K562 (cell line): ENCODE measurements around the gene KIFAP3. TPM values are rescaled to one million over a fixed set of nuclear protein-coding genes. Genes with fewer than 3 reads are reported as not detected.
"Not testable (repeated sequence)": the region's sequence is repeated elsewhere in the genome, so short reads cannot be mapped to it uniquely, and the experiment has no call there.

Experiments
- ATAC-seq: fragments of 200-7000 bp; cut with Tn5 transposase; 3 replicates; pipeline ENCODE4 v1.9.1; 2020; ENCODE audit warnings: moderate library complexity
- BruUV-seq: library from RNA; stranded (reverse); fragments of 400-500 nt; replicated peaks from 2 replicates; lab custom pipeline; 2021; lab: Mats Ljungman, UMichigan
- CTCF ChIA-PET: fragments of 300-600 bp; formaldehyde crosslinking; extraction: SDS; loops from one replicate; lab custom pipeline; 2021; ENCODE audit warnings: low intra/inter-chr PET ratio; lab: Yijun Ruan, JAX
- POLR2A ChIA-PET: fragments of 300-600, 350-650 bp; sonication (Branson Sonifier 250); formaldehyde crosslinking; extraction: SDS; loops from one replicate; lab custom pipeline; 2021; ENCODE audit warnings: antibody characterized with exemption, inconsistent platforms; lab: Yijun Ruan, JAX
- DNase-seq, 4 experiments: peaks; one replicate each; pipeline versions ENCODE4 v3.0.0 to v3.0.0-alpha.2; 2011 to 2018; ENCODE audit warnings: low spot score in 3 of 4, mixed read lengths in 3 of 4; ENCODE audit errors: extremely low read depth in 1 of 4
- FAIRE-seq: peaks from 2 replicates; lab custom pipeline; 2011; peaks lifted over from hg19 to GRCh38; lab: Jason Lieb, UNC
- H2AFZ ChIP-seq: 2 replicates; pipeline ENCODE4 v1.6.0; 2011; ENCODE audit warnings: low read depth, low read length, control low read depth, inconsistent platforms
- H3K27ac ChIP-seq: fragments of 200-600 bp; 3 replicates; pipeline ENCODE4 v1.8.0; 2011; ENCODE audit warnings: low read depth, mild to moderate bottlenecking, control low read depth, inconsistent platforms, low read length, moderate library complexity, mixed read lengths; ENCODE audit errors: extremely low read depth
- H3K27me3 ChIP-seq, 2 experiments: fragments of 300-600 bp in 1 of 2; 2 replicates in 1 of 2; 3 replicates in 1 of 2; pipeline versions ENCODE4 v1.6.0 to v1.8.0; 2011; ENCODE audit warnings: inconsistent platforms in 2 of 2, low read length in 2 of 2, mild to moderate bottlenecking in 1 of 2, mixed read lengths in 1 of 2, moderate library complexity in 1 of 2; ENCODE audit not compliant: control insufficient read depth in 2 of 2, insufficient read depth in 2 of 2
- H3K36me3 ChIP-seq: fragments of 300-600 bp; 3 replicates; pipeline ENCODE4 v1.8.0; 2011; ENCODE audit warnings: mild to moderate bottlenecking, low read length, inconsistent platforms; ENCODE audit not compliant: control insufficient read depth, insufficient read depth
- H3K4me1 ChIP-seq, 2 experiments: fragments of 200-600 bp in 1 of 2; replicated peaks in 1 of 2; 2 replicates in 1 of 2; 3 replicates in 1 of 2; pipeline versions ENCODE4 v1.5.1 to v1.8.0; 2011; ENCODE audit warnings: inconsistent platforms in 2 of 2, low read length in 2 of 2, mild to moderate bottlenecking in 1 of 2, mixed read lengths in 1 of 2, moderate library complexity in 1 of 2; ENCODE audit not compliant: control insufficient read depth in 2 of 2, insufficient read depth in 2 of 2
- H3K4me2 ChIP-seq: 2 replicates; pipeline ENCODE4 v1.6.1; 2011; ENCODE audit warnings: low read length, control low read depth, inconsistent platforms, mixed read lengths; ENCODE audit not compliant: insufficient read depth
- H3K4me3 ChIP-seq: fragments of 200-600 bp; sonication (generic), shearing (Covaris generic); 2 replicates; pipeline ENCODE4 v1.5.1; 2016; ENCODE audit warnings: control low read depth, inconsistent platforms
- H3K79me2 ChIP-seq: fragments of 200-600 bp; 3 replicates; pipeline ENCODE4 v1.8.0; 2011; ENCODE audit warnings: low read length, inconsistent platforms; ENCODE audit not compliant: control insufficient read depth, insufficient read depth
- H3K9ac ChIP-seq, 2 experiments: 2 replicates each; pipeline versions ENCODE4 v1.6.0 to v1.6.1; 2011; ENCODE audit warnings: low read depth in 2 of 2, low read length in 2 of 2, control low read depth in 1 of 2, inconsistent platforms in 1 of 2, mild to moderate bottlenecking in 1 of 2, mixed read lengths in 1 of 2; ENCODE audit not compliant: insufficient read depth in 1 of 2
- H3K9me1 ChIP-seq: one replicate; pipeline ENCODE4 v1.6.0; 2011; ENCODE audit warnings: inconsistent platforms, mild to moderate bottlenecking, low read length, moderate library complexity; ENCODE audit not compliant: control insufficient read depth, insufficient read depth
- H3K9me3 ChIP-seq: replicated peaks from 2 replicates; pipeline ENCODE4 v1.5.1; 2011; ENCODE audit warnings: low read depth, low read length, inconsistent platforms; ENCODE audit not compliant: control insufficient read depth, insufficient read depth
- H4K20me1 ChIP-seq: replicated peaks from 2 replicates; pipeline ENCODE4 v1.6.1; 2011; ENCODE audit warnings: low read length, inconsistent platforms, mixed read lengths; ENCODE audit not compliant: control insufficient read depth, insufficient read depth
- ILK ChIP-seq: fragments of 450-650 bp; IDR thresholded peaks from 2 replicates; pipeline ENCODE4 v1.6.1; 2016; ENCODE audit warnings: missing genetic modification characterization, low read depth, mild to moderate bottlenecking, missing compliant biosample characterization, moderate library complexity, borderline replicate concordance
- SIRT6 ChIP-seq: IDR thresholded peaks from one replicate; pipeline ENCODE4 v1.6.1; 2012; ENCODE audit warnings: low read depth, mild to moderate bottlenecking, control low read depth, inconsistent platforms, low read length, moderate library complexity
- SMAD3 ChIP-seq: fragments of 450-650 bp; formaldehyde crosslinking; conservative IDR thresholded peaks from 2 replicates; pipeline ENCODE4 v1.4.0; 2020; ENCODE audit warnings: mild to moderate bottlenecking
- TGIF2 ChIP-seq: sonication (generic); formaldehyde crosslinking; IDR thresholded peaks from 2 replicates; pipeline ENCODE4 v1.8.1; 2022; ENCODE audit warnings: mild to moderate bottlenecking, missing genetic modification reagents, moderate library complexity
- ZC3H11A ChIP-seq: IDR thresholded peaks from 2 replicates; pipeline ENCODE4 v1.6.1; 2012; ENCODE audit warnings: low read depth, low read length, improper control_type of control experiment
- ZHX1 ChIP-seq: fragments of 150-350 bp; conservative IDR thresholded peaks from 2 replicates; pipeline ENCODE4 v1.6.1; 2014; ENCODE audit warnings: low read length
- WGBS: fragments of 100-300 bp; shearing (Covaris generic); methylation state at CpG from one replicate; pipeline ENCODE4 v1.1.6; 2016; ENCODE audit warnings: low coverage, mixed read lengths; ENCODE audit not compliant: insufficient coverage; ENCODE audit errors: missing lambda C conversion rate; 5-methylcytosine and 5-hydroxymethylcytosine counted together
- in situ Hi-C: fragments of 300-500 bp; cut with MboI; formaldehyde crosslinking; loops from 4 replicates; pipeline ENCODE4 v1.15.0; 2018; ENCODE audit warnings: inconsistent platforms, mixed read lengths
- intact Hi-C: fragments of 100-400 bp; cut with micrococcal nuclease; formaldehyde crosslinking; loops from 2 replicates; pipeline ENCODE4 v1.14.2; 2022
- polyA plus RNA-seq, 8 experiments: library from polyadenylated mRNA; depleted of rRNA in 4 of 8; stranded (reverse) in 5 of 8; unstranded in 3 of 8; fragments of >200 nt; fragmentation: Nextera tagmentation in 2 of 8; fragmentation: Illumina TruSeq in 1 of 8; extraction: Ambion mirVana in 2 of 8; extraction: Trizol in 1 of 8; gene quantifications; 2 replicates each; pipeline versions ENCODE4 v1.2.1 to v1.2.3, GENCODE V29; 2011 to 2014; ENCODE audit warnings: inconsistent platforms in 1 of 8, missing spikeins in 1 of 8
- total RNA-seq, 7 experiments: library from RNA; depleted of rRNA in 6 of 7; stranded (reverse); fragments of >200 nt in 6 of 7; fragmentation: Illumina TruSeq in 2 of 7; extraction: Trizol in 2 of 7; gene quantifications; 2 replicates each; pipeline versions ENCODE4 v1.2.1 to v1.2.3, GENCODE V29; 2011 to 2021; ENCODE audit warnings: low replicate concordance in 1 of 7
- TF ChIP-seq, protein P1 (sequence below): fragments of 450-650 bp; IDR thresholded peaks from 2 replicates; pipeline ENCODE4 v1.6.1; 2014; ENCODE audit warnings: low read depth, mild to moderate bottlenecking, moderate library complexity, borderline replicate concordance

Gene KIFAP3
- total and polyA plus RNA-seq, 9 of the 15 experiments (the other 6 are each of a cell fraction or from before 2014, with no cell fraction given): 8.8 to 17.5 (median 11.8) TPM

DNA sequence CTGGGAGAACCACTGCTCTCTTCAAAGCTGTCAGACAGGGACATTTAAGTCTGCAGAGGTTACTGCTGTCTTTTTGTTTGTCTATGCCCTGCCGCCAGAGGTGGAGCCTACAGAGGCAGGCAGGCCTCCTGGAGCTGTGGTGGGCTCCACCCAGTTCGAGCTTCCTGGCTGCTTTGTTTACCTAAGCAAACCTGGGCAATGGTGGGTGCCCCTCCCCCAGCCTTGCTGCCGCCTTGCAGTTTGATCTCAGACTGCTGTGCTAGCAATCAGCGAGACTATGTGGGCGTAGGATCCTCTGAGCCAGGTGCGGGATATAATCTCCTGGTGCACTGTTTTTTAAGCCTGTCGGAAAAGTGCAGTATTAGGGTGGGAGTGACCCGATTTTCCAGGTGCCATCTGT lies 38.6 kb upstream of the KIFAP3 start:
- H4K20me1 ChIP-seq, FAIRE-seq, ATAC-seq, intact Hi-C loops, H3K4me1 ChIP-seq, H3K4me2 ChIP-seq, H3K36me3 ChIP-seq, H3K27me3 ChIP-seq, H3K4me3 ChIP-seq, CTCF ChIA-PET, H2AFZ ChIP-seq, H3K9me3 ChIP-seq, H3K9me1 ChIP-seq, H3K79me2 ChIP-seq, POLR2A ChIA-PET, H3K9ac ChIP-seq, BruUV-seq, DNase-seq, in situ Hi-C loops, H3K27ac ChIP-seq: not testable (repeated sequence)
- 3% methylated on average over 6 of the region's 8 CpGs for WGBS

DNA sequence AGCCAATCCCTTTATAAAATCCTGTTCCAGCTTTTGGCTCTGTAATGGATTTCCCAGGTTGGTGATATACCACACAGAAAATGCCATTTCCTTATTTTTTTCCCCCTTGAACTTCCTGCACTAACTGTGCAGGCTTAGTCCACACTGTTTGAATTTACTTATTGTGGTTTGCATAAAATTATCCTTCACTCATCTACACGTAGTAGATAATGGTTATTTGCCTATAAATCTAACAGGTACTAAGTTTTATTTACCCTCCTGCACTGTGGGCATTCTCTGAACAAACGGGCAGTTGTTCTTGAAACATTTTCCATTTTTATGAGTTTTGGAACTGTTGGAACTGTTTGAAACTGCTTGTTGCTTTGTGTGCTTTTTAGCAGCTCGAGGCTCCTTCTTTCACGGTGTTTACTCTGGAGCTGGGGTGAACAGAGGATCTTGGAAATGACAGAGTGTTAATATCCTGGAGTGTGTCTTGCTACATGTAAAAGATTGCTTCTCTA lies 23.0 kb upstream of the KIFAP3 start:
- CTCF ChIA-PET: no interaction called here
- WGBS: 2% methylated on average over 4 of the region's 4 CpGs
- no peaks in the 10 kb centered on the region for H3K27me3 ChIP-seq
- H3K4me1 ChIP-seq: no peaks in the 10 kb centered on the region
- no peak overlapping the region for H2AFZ ChIP-seq
- H4K20me1 ChIP-seq: no peaks in the 10 kb centered on the region
- H3K9ac ChIP-seq: no peak overlapping the region
- DNase-seq (no peak), ATAC-seq (no peak), FAIRE-seq (no peak)
- in situ Hi-C loops (no loop called here), intact Hi-C loops (no loop called here)
- H3K9me1 ChIP-seq: no peaks in the 10 kb centered on the region
- no peaks in the 10 kb centered on the region for H3K9me3 ChIP-seq
- POLR2A ChIA-PET: no interaction called here
- H3K4me2 ChIP-seq: no peak overlapping the region
- no TSS peak for BruUV-seq
- H3K79me2 ChIP-seq: no peaks in the 10 kb centered on the region
- H3K36me3 ChIP-seq: no peaks in the 10 kb centered on the region
- no peak overlapping the region for H3K4me3 ChIP-seq
- no peak overlapping the region for H3K27ac ChIP-seq
- TF ChIP-seq, protein P1, sequence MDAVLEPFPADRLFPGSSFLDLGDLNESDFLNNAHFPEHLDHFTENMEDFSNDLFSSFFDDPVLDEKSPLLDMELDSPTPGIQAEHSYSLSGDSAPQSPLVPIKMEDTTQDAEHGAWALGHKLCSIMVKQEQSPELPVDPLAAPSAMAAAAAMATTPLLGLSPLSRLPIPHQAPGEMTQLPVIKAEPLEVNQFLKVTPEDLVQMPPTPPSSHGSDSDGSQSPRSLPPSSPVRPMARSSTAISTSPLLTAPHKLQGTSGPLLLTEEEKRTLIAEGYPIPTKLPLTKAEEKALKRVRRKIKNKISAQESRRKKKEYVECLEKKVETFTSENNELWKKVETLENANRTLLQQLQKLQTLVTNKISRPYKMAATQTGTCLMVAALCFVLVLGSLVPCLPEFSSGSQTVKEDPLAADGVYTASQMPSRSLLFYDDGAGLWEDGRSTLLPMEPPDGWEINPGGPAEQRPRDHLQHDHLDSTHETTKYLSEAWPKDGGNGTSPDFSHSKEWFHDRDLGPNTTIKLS: no peak
- TF ChIP-seq ZC3H11A (no peak), SMAD3 (CRISPR knock-in tag) (no peak), TGIF2 (CRISPR knock-in tag) (no peak), ZHX1 (no peak), SIRT6 (no peak), ILK (tag) (no peak)
